NB4 (cell line): ENCODE data around the gene PCNT.

Experiments used
- DNase-seq: peaks from one replicate; pipeline ENCODE4 v3.0.0; 2010; ENCODE audit warnings: low read depth
- H3K4me3 ChIP-seq: one replicate; pipeline ENCODE4 v1.5.1; 2011; ENCODE audit warnings: mild to moderate bottlenecking, low read depth, low read length, moderate library complexity
- MYC ChIP-seq: IDR thresholded peaks from 2 replicates; pipeline ENCODE4 v1.6.1; 2011; ENCODE audit warnings: low read depth, low read length
- POLR2A ChIP-seq: IDR thresholded peaks from 2 replicates; pipeline ENCODE4 v1.6.1; 2011; ENCODE audit warnings: mild to moderate bottlenecking; ENCODE audit not compliant: insufficient read length; ENCODE audit errors: extremely low read depth
- TF ChIP-seq, protein P1 (sequence below): IDR thresholded peaks from one replicate; pipeline ENCODE4 v1.5.1; 2012; ENCODE audit warnings: low read depth, low read length
- TF ChIP-seq, protein P2 (sequence below): IDR thresholded peaks from 2 replicates; pipeline ENCODE4 v1.6.1; 2011; ENCODE audit warnings: low read depth, low read length

PCNT gene

DNA sequence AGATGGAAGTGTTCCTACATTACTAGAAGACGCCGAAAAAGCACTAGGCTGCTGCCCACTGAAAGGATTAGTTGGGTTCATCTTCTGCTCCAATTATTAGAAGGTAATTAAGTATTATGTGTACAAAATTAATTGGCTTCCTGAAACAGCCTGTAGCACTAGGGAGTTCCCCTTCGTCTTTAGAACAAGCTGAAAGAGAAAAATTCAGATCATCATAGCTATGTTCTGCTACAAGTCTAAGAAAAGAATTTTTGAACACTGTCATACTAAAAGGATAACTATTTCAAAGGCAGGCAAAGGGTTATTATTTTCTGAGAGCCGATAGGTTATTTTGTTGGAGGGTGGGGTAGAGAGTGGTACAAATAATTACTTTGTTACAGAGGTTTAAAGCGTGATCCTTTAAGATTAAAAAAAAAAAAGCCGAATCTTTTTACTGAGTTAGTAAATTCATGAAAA is 38.7 kb upstream of the PCNT start, which contains the start of gene MCM3AP:
MCM3AP (minus strand) TSS at position 406 of the 456 bp plus-strand sequence; CDS start at position 81, 325 bp downstream.
- DNase-seq, result no peak
- TF ChIP-seq, protein P1, sequence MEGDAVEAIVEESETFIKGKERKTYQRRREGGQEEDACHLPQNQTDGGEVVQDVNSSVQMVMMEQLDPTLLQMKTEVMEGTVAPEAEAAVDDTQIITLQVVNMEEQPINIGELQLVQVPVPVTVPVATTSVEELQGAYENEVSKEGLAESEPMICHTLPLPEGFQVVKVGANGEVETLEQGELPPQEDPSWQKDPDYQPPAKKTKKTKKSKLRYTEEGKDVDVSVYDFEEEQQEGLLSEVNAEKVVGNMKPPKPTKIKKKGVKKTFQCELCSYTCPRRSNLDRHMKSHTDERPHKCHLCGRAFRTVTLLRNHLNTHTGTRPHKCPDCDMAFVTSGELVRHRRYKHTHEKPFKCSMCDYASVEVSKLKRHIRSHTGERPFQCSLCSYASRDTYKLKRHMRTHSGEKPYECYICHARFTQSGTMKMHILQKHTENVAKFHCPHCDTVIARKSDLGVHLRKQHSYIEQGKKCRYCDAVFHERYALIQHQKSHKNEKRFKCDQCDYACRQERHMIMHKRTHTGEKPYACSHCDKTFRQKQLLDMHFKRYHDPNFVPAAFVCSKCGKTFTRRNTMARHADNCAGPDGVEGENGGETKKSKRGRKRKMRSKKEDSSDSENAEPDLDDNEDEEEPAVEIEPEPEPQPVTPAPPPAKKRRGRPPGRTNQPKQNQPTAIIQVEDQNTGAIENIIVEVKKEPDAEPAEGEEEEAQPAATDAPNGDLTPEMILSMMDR, result no peak
- peak within 1 kb of the TSS; percentile 93 for H3K4me3 ChIP-seq

DNA sequence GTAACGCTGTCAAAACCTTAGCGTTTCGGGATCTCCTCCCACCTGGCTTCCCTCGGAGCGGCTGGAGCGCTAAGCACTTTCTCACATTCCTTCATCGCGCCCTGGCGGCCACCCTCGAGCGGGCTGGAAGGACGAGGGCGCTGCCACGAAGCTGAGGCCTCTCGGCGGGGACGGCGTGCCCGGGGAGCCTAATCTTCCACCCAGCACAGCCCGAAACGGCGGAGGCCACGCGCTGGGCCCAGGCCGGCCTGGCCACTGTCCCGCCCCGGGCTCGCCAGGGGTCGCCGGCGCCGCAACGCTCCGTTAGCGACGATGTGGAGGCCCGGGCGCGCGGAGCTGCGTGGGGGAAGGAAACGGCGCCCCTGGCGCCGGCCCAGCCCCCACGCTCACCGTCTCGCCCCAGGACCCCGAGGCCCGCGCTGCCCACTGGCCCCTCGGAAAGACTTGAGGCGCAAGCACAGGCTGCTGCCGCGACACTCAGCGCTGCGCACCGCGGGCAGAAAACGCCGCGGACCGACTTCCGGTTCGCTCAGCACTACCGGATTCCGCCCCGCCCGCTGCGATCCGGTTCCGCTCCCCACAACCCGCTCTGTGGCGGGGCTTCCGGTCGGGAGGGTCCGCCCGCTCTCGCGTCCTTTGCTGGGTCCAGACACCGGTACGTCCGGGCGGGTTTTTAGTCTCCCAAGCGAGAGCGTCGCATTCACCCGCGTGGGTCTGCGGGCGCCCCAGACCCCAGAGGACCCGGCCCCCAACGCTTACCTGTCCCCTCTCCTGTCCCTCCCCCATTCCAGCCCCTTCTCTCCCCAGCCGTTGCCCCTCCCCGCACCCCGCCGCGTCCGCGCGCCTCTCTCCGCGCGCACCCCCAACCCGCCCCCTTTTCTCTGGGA is 38.0 kb upstream of the PCNT start, which contains the start of gene YBEY:
YBEY (plus strand) TSS at position 582 of the 887 bp plus-strand sequence. CDS start 572 bp downstream, outside the sequence.
- TF ChIP-seq, protein P2, sequence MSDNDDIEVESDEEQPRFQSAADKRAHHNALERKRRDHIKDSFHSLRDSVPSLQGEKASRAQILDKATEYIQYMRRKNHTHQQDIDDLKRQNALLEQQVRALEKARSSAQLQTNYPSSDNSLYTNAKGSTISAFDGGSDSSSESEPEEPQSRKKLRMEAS, result peak; percentile 74
- TF ChIP-seq, protein P1, result no peak
- TF ChIP-seq POLR2A (peak; percentile 63), MYC (peak; percentile 85)
- peak within 1 kb of the TSS; percentile 93 for H3K4me3 ChIP-seq
- DNase-seq, result peak; percentile 92

DNA sequence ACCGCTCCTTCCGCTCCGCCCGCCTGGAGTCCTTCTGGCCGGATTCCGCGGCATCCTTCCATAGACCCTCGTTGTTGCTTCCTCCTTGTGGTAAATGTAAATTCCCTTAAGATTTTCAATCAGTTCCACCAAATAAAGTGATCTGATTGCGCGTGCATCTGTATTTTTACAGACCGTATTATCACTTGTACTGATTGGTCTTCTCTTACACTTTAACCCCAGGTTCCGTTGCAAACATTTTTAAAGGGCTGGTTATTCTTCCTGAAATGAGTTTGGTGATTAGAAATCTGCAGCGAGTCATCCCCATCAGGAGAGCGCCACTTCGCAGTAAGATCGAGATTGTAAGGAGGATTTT is 37.3 kb upstream of the PCNT start:
- TF ChIP-seq, protein P1, result no peak
- no peak for TF ChIP-seq POLR2A
- H3K4me3 ChIP-seq, result peak overlapping the region; percentile 93
- no peak for DNase-seq

DNA sequence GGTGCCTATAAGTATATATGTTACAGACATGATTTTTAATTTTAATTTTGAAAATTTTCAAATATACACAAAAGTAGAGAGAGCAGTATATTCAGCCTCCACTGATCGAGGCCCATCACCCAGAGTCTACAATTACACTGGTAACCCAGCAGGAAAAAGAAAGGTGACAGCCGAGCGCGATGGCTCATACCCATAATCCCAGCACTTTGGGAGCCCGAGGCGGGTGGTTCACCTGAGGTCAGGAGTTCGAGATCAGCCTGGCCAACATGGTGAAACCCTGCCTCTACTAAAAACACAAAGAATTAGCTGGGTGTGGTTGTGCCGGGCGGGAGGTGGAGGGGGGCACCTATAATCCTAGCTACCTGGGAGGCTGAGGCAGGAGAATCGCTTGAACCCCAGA is 36.4 kb upstream of the PCNT start:
- TF ChIP-seq POLR2A (no peak), MYC (no peak)
- TF ChIP-seq, protein P1, result no peak
- TF ChIP-seq, protein P2, result no peak
- no peak for DNase-seq
- no peak overlapping the region for H3K4me3 ChIP-seq

DNA sequence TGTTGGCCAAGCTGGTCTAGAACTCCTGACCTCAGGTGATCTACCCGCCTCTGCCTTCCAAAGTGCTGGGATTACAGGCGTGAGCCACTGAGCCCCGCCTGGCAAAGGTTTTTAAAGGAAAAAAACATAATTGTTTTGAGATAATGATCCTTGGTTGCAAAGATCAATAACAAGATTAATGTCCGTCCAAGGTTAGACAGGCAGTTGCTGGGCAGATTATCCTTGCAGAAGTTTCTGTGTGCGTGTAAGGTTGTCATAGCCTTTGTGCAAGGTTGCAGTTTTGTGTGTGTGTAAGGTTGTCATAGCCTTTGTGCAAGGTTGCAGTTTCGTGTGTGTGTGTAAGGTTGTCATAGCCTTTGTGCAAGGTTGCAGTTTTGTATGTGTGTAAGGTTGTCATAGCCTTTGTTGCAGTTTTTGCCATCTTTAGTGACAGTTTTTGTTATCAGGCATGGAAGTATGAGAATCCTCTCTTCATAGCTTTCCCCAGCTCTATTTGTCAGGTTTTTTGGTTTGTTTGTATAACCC is 34.2 kb upstream of the PCNT start:
- TF ChIP-seq POLR2A (no peak), MYC (no peak)
- TF ChIP-seq, protein P1, result no peak
- H3K4me3 ChIP-seq, result no peak overlapping the region
- no peak for DNase-seq

DNA sequence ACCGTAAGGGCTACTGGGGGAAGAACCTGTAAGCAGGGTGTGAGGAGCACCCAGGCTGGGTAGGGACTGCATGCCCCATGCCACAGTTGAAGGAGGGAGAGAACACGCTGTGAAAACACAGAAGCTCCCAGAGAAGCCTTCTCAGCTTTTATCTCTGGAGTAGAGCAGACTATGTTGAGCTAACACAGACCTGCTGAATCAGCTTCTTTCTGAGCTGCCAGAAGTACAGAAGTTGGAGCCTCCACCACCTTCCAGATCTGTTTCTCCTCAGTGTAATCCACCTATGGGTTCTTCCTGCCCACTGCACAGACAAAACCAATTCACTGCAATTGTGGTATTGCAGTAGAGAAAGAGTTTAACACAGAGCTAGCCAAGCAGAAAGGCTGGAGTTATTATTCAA is 32.4 kb upstream of the PCNT start:
- no peak overlapping the region for H3K4me3 ChIP-seq
- no peak for DNase-seq
- TF ChIP-seq, protein P2, result no peak
- no peak for TF ChIP-seq POLR2A
- TF ChIP-seq, protein P1, result no peak
- TF ChIP-seq MYC, result no peak
